A549 (cell line): ENCODE data around the gene TSSK2.

Experiments used
- BHLHE40 ChIP-seq: IDR thresholded peaks from 2 replicates; pipeline ENCODE4 v1.6.1; 2012; ENCODE audit warnings: low read depth, low read length, inconsistent platforms
- EHF ChIP-seq: fragments of 250-450 bp; sonication (Bioruptor Pico); IDR thresholded peaks from 2 replicates; pipeline ENCODE4 v1.5.0; 2020; ENCODE audit warnings: mild to moderate bottlenecking
- POLR2A ChIP-seq: IDR thresholded peaks from 2 replicates; pipeline ENCODE4 v1.6.1; 2012; ENCODE audit warnings: mild to moderate bottlenecking, low read length
- TF ChIP-seq, protein P1 (sequence below): fragments of 450-650 bp; IDR thresholded peaks from 2 replicates; pipeline ENCODE4 v1.6.1; 2014; ENCODE audit warnings: antibody characterized with exemption
- TF ChIP-seq, protein P2 (sequence below): fragments of >200 bp; sonication (Bioruptor Twin); formaldehyde crosslinking; IDR thresholded peaks from 3 replicates; pipeline ENCODE4 v1.5.1; 2016

DNA sequence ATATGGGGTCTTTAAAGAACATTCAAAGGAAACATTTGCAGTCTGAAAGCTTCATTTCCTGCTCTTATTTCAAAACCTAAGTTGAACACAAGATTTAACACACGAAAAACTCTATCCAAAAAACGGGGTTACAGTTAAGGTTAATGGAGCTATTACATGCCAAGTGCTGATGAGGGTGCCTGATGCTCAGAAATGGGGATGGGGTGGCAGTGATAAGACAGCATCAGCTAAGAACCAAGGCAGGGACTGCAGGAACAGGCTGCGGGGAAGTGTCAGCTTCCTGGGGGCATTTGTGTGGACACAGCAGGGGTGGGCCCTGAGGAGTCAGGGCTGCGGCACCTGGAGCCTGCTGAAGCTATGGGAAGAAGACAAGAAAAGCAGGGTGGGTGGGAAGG lies 21.0 kb upstream of the TSSK2 start:
- TF ChIP-seq, protein P1, sequence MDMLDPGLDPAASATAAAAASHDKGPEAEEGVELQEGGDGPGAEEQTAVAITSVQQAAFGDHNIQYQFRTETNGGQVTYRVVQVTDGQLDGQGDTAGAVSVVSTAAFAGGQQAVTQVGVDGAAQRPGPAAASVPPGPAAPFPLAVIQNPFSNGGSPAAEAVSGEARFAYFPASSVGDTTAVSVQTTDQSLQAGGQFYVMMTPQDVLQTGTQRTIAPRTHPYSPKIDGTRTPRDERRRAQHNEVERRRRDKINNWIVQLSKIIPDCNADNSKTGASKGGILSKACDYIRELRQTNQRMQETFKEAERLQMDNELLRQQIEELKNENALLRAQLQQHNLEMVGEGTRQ = no peak
- TF ChIP-seq POLR2A (no peak), EHF (CRISPR knock-in tag) (no peak), BHLHE40 (no peak)
- TF ChIP-seq, protein P2, sequence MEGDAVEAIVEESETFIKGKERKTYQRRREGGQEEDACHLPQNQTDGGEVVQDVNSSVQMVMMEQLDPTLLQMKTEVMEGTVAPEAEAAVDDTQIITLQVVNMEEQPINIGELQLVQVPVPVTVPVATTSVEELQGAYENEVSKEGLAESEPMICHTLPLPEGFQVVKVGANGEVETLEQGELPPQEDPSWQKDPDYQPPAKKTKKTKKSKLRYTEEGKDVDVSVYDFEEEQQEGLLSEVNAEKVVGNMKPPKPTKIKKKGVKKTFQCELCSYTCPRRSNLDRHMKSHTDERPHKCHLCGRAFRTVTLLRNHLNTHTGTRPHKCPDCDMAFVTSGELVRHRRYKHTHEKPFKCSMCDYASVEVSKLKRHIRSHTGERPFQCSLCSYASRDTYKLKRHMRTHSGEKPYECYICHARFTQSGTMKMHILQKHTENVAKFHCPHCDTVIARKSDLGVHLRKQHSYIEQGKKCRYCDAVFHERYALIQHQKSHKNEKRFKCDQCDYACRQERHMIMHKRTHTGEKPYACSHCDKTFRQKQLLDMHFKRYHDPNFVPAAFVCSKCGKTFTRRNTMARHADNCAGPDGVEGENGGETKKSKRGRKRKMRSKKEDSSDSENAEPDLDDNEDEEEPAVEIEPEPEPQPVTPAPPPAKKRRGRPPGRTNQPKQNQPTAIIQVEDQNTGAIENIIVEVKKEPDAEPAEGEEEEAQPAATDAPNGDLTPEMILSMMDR = no peak
